Endothelial cell of umbilical vein (primary cell): ENCODE data around the gene GABBR2. TPM values are rescaled to one million over a fixed set of nuclear protein-coding genes. Genes with fewer than 3 reads are reported as not detected.

Source experiments
- Bru-seq: library from RNA; stranded (reverse); fragments of 400-500 nt; gene quantifications from one replicate; lab custom pipeline; 2021; lab: Mats Ljungman, UMichigan
- BruChase-seq, 2 experiments: library from RNA; stranded (reverse); fragments of 400-500 nt; gene quantifications; one replicate each; lab custom pipeline; 2021; lab: Mats Ljungman, UMichigan
- BruUV-seq: library from RNA; stranded (reverse); fragments of 400-500 nt; replicated peaks from 2 replicates; lab custom pipeline; 2021; lab: Mats Ljungman, UMichigan
- CTCF ChIA-PET: fragments of 300-600, 350-600 bp; sonication (Branson Sonifier 250); formaldehyde crosslinking; loops from one replicate; lab custom pipeline; 2021; ENCODE audit warnings: antibody characterized with exemption, inconsistent platforms; lab: Charles Lee
- POLR2A ChIA-PET: fragments of 300-600, 350-600 bp; sonication (Branson Sonifier 250); formaldehyde crosslinking; loops from one replicate; lab custom pipeline; 2021; ENCODE audit warnings: antibody characterized with exemption, inconsistent platforms; lab: Charles Lee
- DNase-seq: peaks from one replicate; pipeline ENCODE4 v3.0.0-alpha.2; 2011; ENCODE audit warnings: low read depth, low spot score
- FAIRE-seq: peaks from 2 replicates; lab custom pipeline; 2011; peaks lifted over from hg19 to GRCh38; lab: Jason Lieb, UNC
- H2AFZ ChIP-seq: 2 replicates; pipeline ENCODE4 v1.6.0; 2012; ENCODE audit warnings: low read depth, low read length, control low read depth, inconsistent platforms
- H3K27ac ChIP-seq: 2 replicates; pipeline ENCODE4 v1.5.1; 2011; ENCODE audit warnings: low read depth, mild to moderate bottlenecking, control low read depth, low read length, moderate library complexity; ENCODE audit not compliant: insufficient read depth
- H3K27me3 ChIP-seq, 2 experiments: 2 replicates each; pipeline versions ENCODE4 v1.6.0 to v1.6.1; 2011; ENCODE audit warnings: low read length in 2 of 2, mixed read lengths in 1 of 2; ENCODE audit not compliant: control insufficient read depth in 2 of 2, insufficient read depth in 2 of 2
- H3K36me3 ChIP-seq, 2 experiments: 2 replicates in 1 of 2; 3 replicates in 1 of 2; pipeline ENCODE4 v1.5.1; 2011; ENCODE audit warnings: low read length in 2 of 2, mild to moderate bottlenecking in 1 of 2, moderate library complexity in 1 of 2; ENCODE audit not compliant: control insufficient read depth in 2 of 2, insufficient read depth in 2 of 2; ENCODE audit errors: extremely low read depth in 1 of 2
- H3K4me1 ChIP-seq: 3 replicates; pipeline ENCODE4 v1.5.1; 2011; ENCODE audit warnings: mild to moderate bottlenecking, low read length; ENCODE audit not compliant: control insufficient read depth, insufficient read depth; ENCODE audit errors: extremely low read depth
- H3K4me2 ChIP-seq: 2 replicates; pipeline ENCODE4 v1.6.1; 2011; ENCODE audit warnings: low read length, control low read depth, mixed read lengths; ENCODE audit not compliant: insufficient read depth
- H3K4me3 ChIP-seq, 3 experiments: fragments of 200-600 bp in 1 of 3; sonication (generic), shearing (Covaris generic) in 1 of 3; replicated peaks in 1 of 3; 2 replicates each; pipeline ENCODE4 v1.5.1; 2011 to 2016; ENCODE audit warnings: control low read depth in 3 of 3, low read length in 3 of 3, mild to moderate bottlenecking in 2 of 3, inconsistent platforms in 1 of 3, low read depth in 1 of 3, moderate library complexity in 1 of 3; ENCODE audit not compliant: insufficient read depth in 1 of 3
- H3K79me2 ChIP-seq: 2 replicates; pipeline ENCODE4 v1.6.0; 2012; ENCODE audit warnings: low read length, inconsistent platforms; ENCODE audit not compliant: control insufficient read depth, insufficient read depth
- H3K9ac ChIP-seq: replicated peaks from 2 replicates; pipeline ENCODE3; 2011; ENCODE audit warnings: low read length, control low read depth; ENCODE audit not compliant: insufficient read depth; ENCODE audit errors: extremely low read depth
- H3K9me1 ChIP-seq: replicated peaks from 3 replicates; pipeline ENCODE4 v1.6.0; 2011; ENCODE audit warnings: mild to moderate bottlenecking, low read length; ENCODE audit not compliant: control insufficient read depth, insufficient read depth; ENCODE audit errors: extremely low read depth
- H3K9me3 ChIP-seq: replicated peaks from 2 replicates; pipeline ENCODE4 v1.5.1; 2012; ENCODE audit warnings: low read length, inconsistent platforms; ENCODE audit not compliant: control insufficient read depth, insufficient read depth
- H4K20me1 ChIP-seq: replicated peaks from 2 replicates; pipeline ENCODE3; 2011; ENCODE audit warnings: mild to moderate bottlenecking, low read length; ENCODE audit not compliant: control insufficient read depth, insufficient read depth; ENCODE audit errors: extremely low read depth
- EZH2 ChIP-seq: IDR thresholded peaks from 2 replicates; pipeline ENCODE4 v1.6.1; 2012; ENCODE audit warnings: borderline replicate concordance, low read depth, mild to moderate bottlenecking, moderate library complexity, low read length, inconsistent platforms; ENCODE audit not compliant: severe bottlenecking
- FOS ChIP-seq: IDR thresholded peaks from 2 replicates; pipeline ENCODE4 v1.6.1; 2011; ENCODE audit warnings: mild to moderate bottlenecking, low read length, moderate library complexity, borderline replicate concordance; ENCODE audit not compliant: insufficient read depth
- GATA2 ChIP-seq: IDR thresholded peaks from 2 replicates; pipeline ENCODE4 v1.7.0; 2011; ENCODE audit warnings: low read depth, mild to moderate bottlenecking, moderate library complexity, mixed read lengths, low read length; ENCODE audit not compliant: insufficient read length, insufficient read depth
- JUN ChIP-seq: IDR thresholded peaks from 2 replicates; pipeline ENCODE4 v1.6.1; 2011; ENCODE audit warnings: borderline replicate concordance, low read depth; ENCODE audit not compliant: insufficient read length, insufficient read depth
- MYC ChIP-seq: IDR thresholded peaks from one replicate; pipeline ENCODE4 v1.6.1; 2011; ENCODE audit warnings: mild to moderate bottlenecking, low read depth, low read length
- POLR2A ChIP-seq: IDR thresholded peaks from 2 replicates; pipeline ENCODE4 v1.6.1; 2012; ENCODE audit warnings: low read depth, mild to moderate bottlenecking, control low read depth, low read length
- POLR2AphosphoS5 ChIP-seq: IDR thresholded peaks from 2 replicates; pipeline ENCODE4 v1.6.1; 2012; ENCODE audit warnings: low read depth, mild to moderate bottlenecking, control low read depth, low read length, moderate library complexity; ENCODE audit not compliant: insufficient read depth
- dilution Hi-C: fragments of 300-500 bp; cut with MboI; formaldehyde crosslinking; loops from one replicate; pipeline ENCODE4 v1.15.0; 2019; ENCODE audit warnings: low sequenced_read_pairs; ENCODE audit not compliant: extremely low pct_ligation_motif_present
- intact Hi-C: fragments of 100-400 bp; cut with micrococcal nuclease; formaldehyde crosslinking; loops from one replicate; pipeline ENCODE4 v1.10.0; 2022
- long read RNA-seq: library from polyadenylated mRNA; stranded (forward); transcript quantifications from one replicate; pipeline ENCODE4 v2.0.0, GENCODE V29; 2021
- polyA minus RNA-seq, 3 experiments: library from RNA; depleted of rRNA, polyadenylated mRNA; stranded (reverse); fragments of >200 nt; gene quantifications; 1 replicate in 1 of 3; 2 replicates in 2 of 3; pipeline ENCODE4 v1.2.3, GENCODE V29; 2011
- polyA plus RNA-seq, 4 experiments: library from polyadenylated mRNA; depleted of rRNA in 3 of 4; stranded (reverse) in 3 of 4; unstranded in 1 of 4; fragments of >200 nt; gene quantifications; 2 replicates each; pipeline versions ENCODE4 v1.2.1 to v1.2.3, GENCODE V29; 2011 to 2012; ENCODE audit warnings: missing spikeins in 1 of 4
- total RNA-seq: library from RNA; stranded (reverse); gene quantifications from 2 replicates; pipeline ENCODE4 v1.2.3, GENCODE V29; 2021
- TF ChIP-seq, protein P1 (sequence below), 2 donors: IDR thresholded peaks; 1 replicate in 1 of 2; 2 replicates in 1 of 2; pipeline ENCODE4 v1.5.1; 2011; ENCODE audit warnings: low read length in 2 of 2, mild to moderate bottlenecking in 2 of 2, moderate library complexity in 2 of 2, control low read depth in 1 of 2, inconsistent platforms in 1 of 2, low read depth in 1 of 2; ENCODE audit not compliant: insufficient read depth in 1 of 2; ENCODE audit errors: extremely low read depth in 1 of 2
- TF ChIP-seq, protein P2 (sequence below): IDR thresholded peaks from 2 replicates; pipeline ENCODE4 v1.6.1; 2011; ENCODE audit not compliant: insufficient read depth, insufficient read length

GABBR2 gene
- total RNA-seq (6.3 and 9.2 TPM in 2 replicates), polyA plus RNA-seq (0.43 and 1.1 TPM in 2 replicates), polyA minus RNA-seq (3.6 and 4.2 TPM in 2 replicates), Bru-seq, nascent RNA (percentile 48 among the genes with signal in this experiment), BruChase-seq, experiment 1, labeled RNA remaining after a 6-hour chase (percentile 31 among the genes with signal in this experiment), BruChase-seq, experiment 2, labeled RNA remaining after a 2-hour chase (percentile 32 among the genes with signal in this experiment)
- polyA plus RNA-seq (2011; cell fraction: cytosol; rRNA removed) = 1.7 and 3.4 TPM in 2 replicates
- 1.9 and 2.3 TPM in 2 replicates for polyA plus RNA-seq (2011; cell fraction: nucleus; rRNA removed)
- polyA plus RNA-seq (2012) = 12.9 and 16.7 TPM in 2 replicates
- polyA minus RNA-seq (2011; cell fraction: cytosol; rRNA and poly(A)+ RNA removed) = not detected
- 2.5 and 3.9 TPM in 2 replicates for polyA minus RNA-seq (2011; cell fraction: nucleus; rRNA and poly(A)+ RNA removed)
- long read RNA-seq, full-length matches to known transcripts = 12 of 21 reads
- long read RNA-seq, partial matches to known transcripts = 3 of 21 reads
- long read RNA-seq, other reads (novel, unspliced or antisense) = 6 of 21 reads

- H3K4me3 ChIP-seq = peak within 1 kb of the TSS; percentile 36 to 82 (median 48)
- H2AFZ ChIP-seq = peak within 1 kb of the TSS; percentile 69
Observed at GRCh38 chr9:98708933-98709911, at the start of gene GABBR2. TSS of gene GABBR2 (minus strand) at chr9:98708935. CDS start at chr9:98708737, 198 bp downstream.

More at GRCh38 chr9:98708933-98709911, at the start of gene GABBR2:
- H3K9me3 ChIP-seq = no peaks in the 10 kb centered on the region
- dilution Hi-C loops (no loop called here), intact Hi-C loops (loop anchor here (5.0 kb wide), 1 partner anchor 97 kb away; no protein-coding TSS in a partner anchor)
- CTCF ChIA-PET = interaction anchor here (1.0 to 1.5 kb wide), 7 partner anchors 66 to 344 kb away, joined by 3 to 7 read pairs (median 4); no protein-coding TSS in a partner anchor
- peak within 1 kb of the TSS; percentile 42 for H3K4me2 ChIP-seq
- no peak within 1 kb of the TSS for H3K9ac ChIP-seq
- H3K27ac ChIP-seq = no peak within 1 kb of the TSS
- H3K36me3 ChIP-seq = no peaks in the 10 kb centered on the region
- H4K20me1 ChIP-seq = no peaks in the 10 kb centered on the region
- H3K79me2 ChIP-seq = peaks cover 15% of the 10 kb centered on the region
- TF ChIP-seq, protein P1, sequence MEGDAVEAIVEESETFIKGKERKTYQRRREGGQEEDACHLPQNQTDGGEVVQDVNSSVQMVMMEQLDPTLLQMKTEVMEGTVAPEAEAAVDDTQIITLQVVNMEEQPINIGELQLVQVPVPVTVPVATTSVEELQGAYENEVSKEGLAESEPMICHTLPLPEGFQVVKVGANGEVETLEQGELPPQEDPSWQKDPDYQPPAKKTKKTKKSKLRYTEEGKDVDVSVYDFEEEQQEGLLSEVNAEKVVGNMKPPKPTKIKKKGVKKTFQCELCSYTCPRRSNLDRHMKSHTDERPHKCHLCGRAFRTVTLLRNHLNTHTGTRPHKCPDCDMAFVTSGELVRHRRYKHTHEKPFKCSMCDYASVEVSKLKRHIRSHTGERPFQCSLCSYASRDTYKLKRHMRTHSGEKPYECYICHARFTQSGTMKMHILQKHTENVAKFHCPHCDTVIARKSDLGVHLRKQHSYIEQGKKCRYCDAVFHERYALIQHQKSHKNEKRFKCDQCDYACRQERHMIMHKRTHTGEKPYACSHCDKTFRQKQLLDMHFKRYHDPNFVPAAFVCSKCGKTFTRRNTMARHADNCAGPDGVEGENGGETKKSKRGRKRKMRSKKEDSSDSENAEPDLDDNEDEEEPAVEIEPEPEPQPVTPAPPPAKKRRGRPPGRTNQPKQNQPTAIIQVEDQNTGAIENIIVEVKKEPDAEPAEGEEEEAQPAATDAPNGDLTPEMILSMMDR (IDR thresholded peaks at IDR 0.05; ENCODE audit: extremely low read depth in 1 of 2, insufficient read depth in 1 of 2, low read depth in 1 of 2, low read length in 2 of 2) = no peak
- TF ChIP-seq EZH2 (no peak), POLR2AphosphoS5 (no peak), FOS (no peak), JUN (no peak), POLR2A (no peak), GATA2 (no peak), MYC (no peak)
- TF ChIP-seq, protein P2, sequence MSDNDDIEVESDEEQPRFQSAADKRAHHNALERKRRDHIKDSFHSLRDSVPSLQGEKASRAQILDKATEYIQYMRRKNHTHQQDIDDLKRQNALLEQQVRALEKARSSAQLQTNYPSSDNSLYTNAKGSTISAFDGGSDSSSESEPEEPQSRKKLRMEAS = no peak
- no TSS peak for BruUV-seq
- POLR2A ChIA-PET = no interaction called here
- no peak for FAIRE-seq
- H3K9me1 ChIP-seq = no peaks in the 10 kb centered on the region
- DNase-seq = peak; percentile 4
- H3K4me1 ChIP-seq = peaks cover 12% of the 10 kb centered on the region
- peaks cover 9 to 12% of the 10 kb centered on the region in 2 experiments for H3K27me3 ChIP-seq
